ENCODE measurements around the gene GSTK1. TPM values are rescaled to one million over a fixed set of nuclear protein-coding genes. Genes with fewer than 3 reads are reported as not detected.

Gene GSTK1
- polyA plus RNA-seq, 1 experiment: 100 TPM

DNA sequence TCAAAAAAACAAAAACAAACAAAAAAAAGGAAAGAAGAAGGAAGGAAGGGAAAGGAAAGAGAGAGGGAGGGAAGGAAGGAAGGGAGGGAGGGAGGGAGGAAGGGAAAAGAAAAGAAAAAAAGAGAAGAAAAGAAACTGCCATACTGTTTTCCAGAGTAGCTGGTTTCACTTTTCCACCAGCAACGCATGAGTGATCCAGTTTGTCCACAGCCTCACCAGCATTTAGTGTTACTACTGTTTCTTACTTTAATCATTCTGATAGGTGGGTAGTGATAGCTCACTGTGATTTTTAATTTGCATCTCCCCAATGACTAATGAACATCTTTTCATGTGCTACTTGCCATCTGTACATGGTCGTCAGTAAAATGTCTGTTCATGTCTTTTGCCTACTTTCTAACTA lies 9.6 kb downstream of the GSTK1 start:
- Histone ChIP-seq H3K9me3 (ENCODE audit: control insufficient read depth, insufficient read depth, low read length) (no peaks in the 10 kb centered on the region), H3K27me3 (ENCODE audit: control insufficient read depth, insufficient read depth, low read length) (no peaks in the 10 kb centered on the region), H3K27ac (ENCODE audit: low read depth, low read length) (no peak overlapping the region), H3K4me3 (ENCODE audit: low read depth, low read length) (no peak overlapping the region)
- TF ChIP-seq CTCF (IDR thresholded peaks at IDR 0.05; ENCODE audit: low read depth, low read length): no peak
- DNase-seq (ENCODE audit: low read depth, low spot score): no peak
- CTCF ChIA-PET: interaction anchor here (0.9 kb wide), 2 partner anchors 13 to 33 kb away, joined by 5 read pairs; no protein-coding TSS in a partner anchor
- POLR2A ChIA-PET: no interaction called here

DNA sequence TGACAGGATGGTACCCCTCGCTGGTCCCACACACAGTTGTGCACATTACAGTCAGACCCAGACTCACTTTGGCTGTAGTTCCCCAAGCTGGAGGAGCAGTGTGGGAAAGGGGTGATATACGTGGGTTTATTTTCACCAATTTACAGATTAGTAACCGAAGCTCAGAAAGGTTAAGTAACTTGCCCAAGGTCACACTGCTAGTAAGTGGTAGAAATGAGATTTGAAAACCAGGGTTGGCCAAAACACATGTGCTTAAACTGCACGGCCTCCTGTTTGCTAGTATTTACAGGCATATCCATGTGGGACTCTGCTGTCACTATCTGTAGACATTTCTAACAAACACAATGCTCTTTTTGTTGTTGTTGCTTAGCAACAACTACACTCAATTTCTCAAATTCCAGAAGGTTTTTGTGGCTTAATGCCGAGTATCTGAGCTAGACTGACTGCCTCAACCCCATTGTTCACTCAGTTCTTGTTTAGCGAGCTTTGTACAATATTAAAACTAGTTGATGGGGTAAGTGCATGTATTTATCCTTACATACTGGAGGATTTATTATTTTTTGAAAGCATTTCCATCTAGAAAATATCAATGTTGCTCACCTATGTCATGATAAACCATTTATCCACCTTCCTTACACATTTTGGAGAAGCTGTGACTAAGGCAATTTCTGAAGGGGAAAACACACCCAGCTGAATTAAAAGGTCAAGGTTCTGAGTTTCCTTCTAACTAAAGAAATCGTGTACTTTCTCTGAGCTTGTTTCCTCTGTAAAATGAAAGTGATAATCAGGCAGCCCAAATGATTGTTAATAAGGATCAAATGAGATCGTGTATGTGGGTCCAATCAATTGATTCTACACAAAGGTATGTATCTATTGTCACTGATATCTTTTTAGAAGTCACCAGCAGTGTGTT lies 16.2 kb downstream of the GSTK1 start:
- ChIA-PET POLR2A (interaction anchor here (1.3 kb wide), 1 partner anchor 9 kb away, joined by 5 read pairs; the partner anchor contains the start of gene CASP2), CTCF (interaction anchor here (1.1 to 2.8 kb wide), 5 partner anchors 8 to 101 kb away, joined by 3 to 14 read pairs (median 9); partner anchors contain the start of genes CASP2 and GSTK1)
- Histone ChIP-seq H3K27me3 (ENCODE audit: control insufficient read depth, insufficient read depth, low read length) (no peaks in the 10 kb centered on the region), H3K27ac (ENCODE audit: low read depth, low read length) (no peak overlapping the region), H3K9me3 (ENCODE audit: control insufficient read depth, insufficient read depth, low read length) (no peaks in the 10 kb centered on the region), H3K4me3 (ENCODE audit: low read depth, low read length) (no peak overlapping the region)
- TF ChIP-seq CTCF (IDR thresholded peaks at IDR 0.05; ENCODE audit: low read depth, low read length): no peak
- no peak for DNase-seq (ENCODE audit: low read depth, low spot score)

- Histone ChIP-seq H3K27ac (ENCODE audit: low read depth, low read length) (no peak overlapping the region), H3K4me3 (ENCODE audit: low read depth, low read length) (no peak overlapping the region), H3K27me3 (ENCODE audit: control insufficient read depth, insufficient read depth, low read length) (no peaks in the 10 kb centered on the region), H3K9me3 (ENCODE audit: control insufficient read depth, insufficient read depth, low read length) (no peaks in the 10 kb centered on the region)
- no peak for DNase-seq (ENCODE audit: low read depth, low spot score)
- POLR2A ChIA-PET: interaction anchor here (1.3 kb wide), 1 partner anchor 8 kb away, joined by 5 read pairs; the partner anchor contains the start of gene CASP2
- TF ChIP-seq CTCF (IDR thresholded peaks at IDR 0.05; ENCODE audit: low read depth, low read length): no peak
- CTCF ChIA-PET: interaction anchor here (1.1 to 2.8 kb wide), 5 partner anchors 8 to 100 kb away, joined by 3 to 14 read pairs (median 9); partner anchors contain the start of genes CASP2 and GSTK1
Observed at GRCh38 chr7:143280160-143280559, 16.9 kb downstream of the GSTK1 start.

GRCh38 chr7:143280566-143280965 lies 17.3 kb downstream of the GSTK1 start:
- Histone ChIP-seq H3K9me3 (ENCODE audit: control insufficient read depth, insufficient read depth, low read length) (no peaks in the 10 kb centered on the region), H3K27me3 (ENCODE audit: control insufficient read depth, insufficient read depth, low read length) (no peaks in the 10 kb centered on the region), H3K4me3 (ENCODE audit: low read depth, low read length) (no peak overlapping the region), H3K27ac (ENCODE audit: low read depth, low read length) (no peak overlapping the region)
- ChIA-PET POLR2A (interaction anchor here (1.3 kb wide), 1 partner anchor 8 kb away, joined by 5 read pairs; the partner anchor contains the start of gene CASP2), CTCF (interaction anchor here (2.2 to 2.8 kb wide), 3 partner anchors 40 to 99 kb away, joined by 9 to 14 read pairs (median 9); no protein-coding TSS in a partner anchor)
- DNase-seq (ENCODE audit: low read depth, low spot score): no peak
- TF ChIP-seq CTCF (IDR thresholded peaks at IDR 0.05; ENCODE audit: low read depth, low read length): no peak
